WTC11 (cell line): ENCODE results near the gene CIC. TPM values are rescaled to one million over a fixed set of nuclear protein-coding genes. Genes with fewer than 3 reads are reported as not detected.

Experiments used
- ATAC-seq: fragments of 200-7000 bp; cut with Tn5 transposase; 2 replicates; pipeline ENCODE4 v1.10.0; 2021; ENCODE audit warnings: mild to moderate bottlenecking, moderate library complexity
- CTCF ChIA-PET: fragments of 300-600 bp; sonication (Branson Sonifier 250); formaldehyde crosslinking; loops from one replicate; lab custom pipeline; 2021; ENCODE audit warnings: antibody characterized with exemption; lab: Charles Lee
- POLR2A ChIA-PET: fragments of 350-600 bp; sonication (Branson Sonifier 250); formaldehyde crosslinking; loops from one replicate; lab custom pipeline; 2021; ENCODE audit warnings: antibody characterized with exemption; lab: Charles Lee
- DNase-seq: peaks from one replicate; pipeline ENCODE4 v3.0.0; 2021; ENCODE audit warnings: low spot score
- H3K27ac Mint-ChIP-seq: 2 replicates; pipeline ENCODE4 v1.8.0; 2021; ENCODE audit warnings: mixed read lengths
- H3K27me3 Mint-ChIP-seq: 2 replicates; pipeline ENCODE4 v1.8.0; 2021; ENCODE audit warnings: low read depth, mild to moderate bottlenecking, moderate library complexity, mixed read lengths
- H3K36me3 Mint-ChIP-seq: 2 replicates; pipeline ENCODE4 v1.8.0; 2021; ENCODE audit warnings: mixed read lengths
- H3K4me1 Mint-ChIP-seq: 2 replicates; pipeline ENCODE4 v1.8.0; 2022; ENCODE audit warnings: mixed read lengths
- H3K4me3 Mint-ChIP-seq: 2 replicates; pipeline ENCODE4 v1.8.0; 2021; ENCODE audit warnings: mild to moderate bottlenecking, moderate library complexity, mixed read lengths
- H3K9me3 Mint-ChIP-seq: 2 replicates; pipeline ENCODE4 v1.8.0; 2021; ENCODE audit warnings: mixed read lengths
- ARID4B ChIP-seq: sonication (generic); formaldehyde crosslinking; IDR thresholded peaks from 2 replicates; pipeline ENCODE4 v1.8.0; 2023; ENCODE audit warnings: missing genetic modification reagents, mild to moderate bottlenecking, borderline replicate concordance
- ATF3 ChIP-seq: sonication (generic); formaldehyde crosslinking; conservative IDR thresholded peaks from 2 replicates; pipeline ENCODE4 v1.8.1; 2022; ENCODE audit warnings: mild to moderate bottlenecking, missing genetic modification reagents
- ELF4 ChIP-seq: sonication (generic); formaldehyde crosslinking; IDR thresholded peaks from 2 replicates; pipeline ENCODE4 v1.8.1; 2022; ENCODE audit warnings: low read depth, mild to moderate bottlenecking, moderate library complexity, missing genetic modification reagents
- ESRRA ChIP-seq: sonication (generic); formaldehyde crosslinking; IDR thresholded peaks from 2 replicates; pipeline ENCODE4 v1.8.1; 2022; ENCODE audit warnings: mild to moderate bottlenecking, missing genetic modification reagents, borderline replicate concordance
- GRHL2 ChIP-seq: fragments of 250-450 bp; sonication (Bioruptor Pico); IDR thresholded peaks from 2 replicates; pipeline ENCODE4 v1.8.0; 2022; ENCODE audit warnings: mild to moderate bottlenecking, moderate library complexity; ENCODE audit not compliant: insufficient replicate concordance, severe bottlenecking
- IRF1 ChIP-seq: sonication (generic); formaldehyde crosslinking; IDR thresholded peaks from 2 replicates; pipeline ENCODE4 v1.8.0; 2023; ENCODE audit warnings: missing genetic modification reagents
- IRF2 ChIP-seq: sonication (generic); formaldehyde crosslinking; IDR thresholded peaks from 2 replicates; pipeline ENCODE4 v1.8.0; 2022; ENCODE audit warnings: low read depth, missing genetic modification reagents, borderline replicate concordance
- JAZF1 ChIP-seq: fragments of 250-450 bp; sonication (Bioruptor Pico); IDR thresholded peaks from 2 replicates; pipeline ENCODE4 v1.9.0; 2021; ENCODE audit warnings: moderate library complexity, mild to moderate bottlenecking, inconsistent platforms
- KAT7 ChIP-seq: sonication (generic); formaldehyde crosslinking; IDR thresholded peaks from 2 replicates; pipeline ENCODE4 v1.8.1; 2023; ENCODE audit warnings: missing genetic modification reagents, mild to moderate bottlenecking, borderline replicate concordance
- MLX ChIP-seq: sonication (generic); formaldehyde crosslinking; IDR thresholded peaks from 2 replicates; pipeline ENCODE4 v1.8.1; 2023; ENCODE audit warnings: mild to moderate bottlenecking, missing genetic modification reagents, moderate library complexity
- MYBL2 ChIP-seq: sonication (generic); formaldehyde crosslinking; IDR thresholded peaks from 2 replicates; pipeline ENCODE4 v1.8.1; 2023; ENCODE audit warnings: mild to moderate bottlenecking, moderate library complexity, missing genetic modification reagents
- NR3C1 ChIP-seq: sonication (generic); formaldehyde crosslinking; conservative IDR thresholded peaks from 2 replicates; pipeline ENCODE4 v1.8.1; 2023; ENCODE audit warnings: low read depth, mild to moderate bottlenecking, missing genetic modification reagents
- OVOL2 ChIP-seq: fragments of 250-450 bp; sonication (Bioruptor Pico); IDR thresholded peaks from 2 replicates; pipeline ENCODE4 v1.9.0; 2021; ENCODE audit warnings: mild to moderate bottlenecking, borderline replicate concordance
- PRRX2 ChIP-seq: fragments of 250-450 bp; sonication (Bioruptor Pico); IDR thresholded peaks from 2 replicates; pipeline ENCODE4 v1.8.0; 2021; ENCODE audit warnings: mild to moderate bottlenecking
- RELA ChIP-seq: sonication (generic); formaldehyde crosslinking; IDR thresholded peaks from 2 replicates; pipeline ENCODE4 v1.8.1; 2022; ENCODE audit warnings: missing genetic modification reagents, mild to moderate bottlenecking, borderline replicate concordance
- RORB ChIP-seq: fragments of 250-450 bp; sonication (Bioruptor Pico); IDR thresholded peaks from 2 replicates; pipeline ENCODE4 v1.9.0; 2021; ENCODE audit warnings: mild to moderate bottlenecking
- SMAD3 ChIP-seq: sonication (generic); formaldehyde crosslinking; IDR thresholded peaks from 2 replicates; pipeline ENCODE4 v1.8.0; 2022; ENCODE audit warnings: missing genetic modification reagents, mild to moderate bottlenecking, borderline replicate concordance
- SMAD4 ChIP-seq: sonication (generic); formaldehyde crosslinking; IDR thresholded peaks from 2 replicates; pipeline ENCODE4 v1.8.0; 2022; ENCODE audit warnings: mild to moderate bottlenecking, missing genetic modification reagents
- SOX15 ChIP-seq: fragments of 250-450 bp; sonication (Bioruptor Pico); IDR thresholded peaks from 2 replicates; pipeline ENCODE4 v1.9.0; 2021; ENCODE audit warnings: mild to moderate bottlenecking
- TEAD1 ChIP-seq: sonication (generic); formaldehyde crosslinking; IDR thresholded peaks from 2 replicates; pipeline ENCODE4 v1.8.0; 2022; ENCODE audit warnings: mild to moderate bottlenecking, missing genetic modification reagents
- TEAD4 ChIP-seq: sonication (generic); formaldehyde crosslinking; IDR thresholded peaks from 2 replicates; pipeline ENCODE4 v1.8.0; 2022; ENCODE audit warnings: mild to moderate bottlenecking, missing genetic modification reagents
- TP53 ChIP-seq: sonication (generic); formaldehyde crosslinking; IDR thresholded peaks from 2 replicates; pipeline ENCODE4 v1.8.1; 2023; ENCODE audit warnings: mild to moderate bottlenecking, missing genetic modification reagents
- USF2 ChIP-seq: sonication (generic); formaldehyde crosslinking; IDR thresholded peaks from 2 replicates; pipeline ENCODE4 v1.8.1; 2023; ENCODE audit warnings: mild to moderate bottlenecking, missing genetic modification reagents, moderate library complexity
- ZBTB43 ChIP-seq: sonication (generic); formaldehyde crosslinking; IDR thresholded peaks from 2 replicates; pipeline ENCODE4 v1.8.1; 2023; ENCODE audit warnings: mild to moderate bottlenecking, missing genetic modification reagents
- ZMAT4 ChIP-seq: fragments of 250-450 bp; sonication (Bioruptor Pico); IDR thresholded peaks from 2 replicates; pipeline ENCODE4 v1.9.0; 2021; ENCODE audit warnings: mild to moderate bottlenecking
- ZNF121 ChIP-seq: sonication (generic); formaldehyde crosslinking; IDR thresholded peaks from 2 replicates; pipeline ENCODE4 v1.8.0; 2023; ENCODE audit warnings: missing genetic modification reagents
- ZNF263 ChIP-seq: sonication (generic); formaldehyde crosslinking; IDR thresholded peaks from 2 replicates; pipeline ENCODE4 v1.8.1; 2022; ENCODE audit warnings: low read depth, mild to moderate bottlenecking, moderate library complexity, missing genetic modification reagents
- ZNF423 ChIP-seq: fragments of 250-450 bp; sonication (Bioruptor Pico); IDR thresholded peaks from 2 replicates; pipeline ENCODE4 v2.1.2; 2022; ENCODE audit warnings: mild to moderate bottlenecking, moderate library complexity
- total RNA-seq: library from RNA; stranded (reverse); gene quantifications from 3 replicates; pipeline ENCODE4 v1.2.3, GENCODE V29; 2021

Gene CIC
- total RNA-seq, 1 experiment from 2014 or later = 55.8 TPM

- no peak for DNase-seq
- ATAC-seq = no peak
- ChIA-PET POLR2A (no interaction called here), CTCF (interaction anchor here (0.6 to 2.3 kb wide), 3 partner anchors 9 to 124 kb away, joined by 3 to 13 read pairs (median 5); no protein-coding TSS in a partner anchor)
- Mint-ChIP-seq H3K27ac (no peak overlapping the region), H3K4me3 (no peak overlapping the region), H3K9me3 (no peaks in the 10 kb centered on the region)
- TF ChIP-seq MLX (CRISPR knock-in tag) (no peak), SMAD4 (CRISPR knock-in tag) (no peak), RELA (no peak), NR3C1 (no peak), SOX15 (CRISPR knock-in tag) (no peak), ZBTB43 (no peak), IRF1 (CRISPR knock-in tag) (no peak), ESRRA (CRISPR knock-in tag) (no peak), TP53 (CRISPR knock-in tag) (no peak), ARID4B (CRISPR knock-in tag) (no peak), ZNF423 (CRISPR knock-in tag) (no peak), RORB (no peak), GRHL2 (CRISPR knock-in tag) (no peak), PRRX2 (no peak), IRF2 (CRISPR knock-in tag) (no peak), ATF3 (CRISPR knock-in tag) (no peak), ELF4 (no peak), ZNF121 (no peak)
- TF ChIP-seq, all 79 proteins: peak for 0
- Mint-ChIP-seq H3K4me1 (peaks cover 14% of the 10 kb centered on the region), H3K36me3 (no peaks in the 10 kb centered on the region), H3K27me3 (peaks cover 28% of the 10 kb centered on the region)
Measured at GRCh38 chr19:42315024-42315423, 46.0 kb downstream of the CIC start.

- Mint-ChIP-seq H3K9me3 (no peaks in the 10 kb centered on the region), H3K27ac (no peak overlapping the region), H3K4me1 (peaks cover 14% of the 10 kb centered on the region), H3K4me3 (no peak overlapping the region), H3K27me3 (peaks cover 43% of the 10 kb centered on the region), H3K36me3 (no peaks in the 10 kb centered on the region)
- DNase-seq (no peak), ATAC-seq (no peak)
- POLR2A ChIA-PET = no interaction called here
- CTCF ChIA-PET = interaction anchor here (1.0 to 1.4 kb wide), 4 partner anchors 27 to 208 kb away, joined by 3 to 4 read pairs (median 4); no protein-coding TSS in a partner anchor
- no peak for TF ChIP-seq SMAD3 (CRISPR knock-in tag)
- no peak for TF ChIP-seq JAZF1 (CRISPR knock-in tag)
- TF ChIP-seq TEAD4 (CRISPR knock-in tag) = no peak
- TF ChIP-seq ZMAT4 (CRISPR knock-in tag) = no peak
- TF ChIP-seq TEAD1 (CRISPR knock-in tag) = no peak
- TF ChIP-seq IRF2 (CRISPR knock-in tag) = no peak
- no peak for TF ChIP-seq GRHL2 (CRISPR knock-in tag)
- no peak for TF ChIP-seq USF2 (CRISPR knock-in tag)
- no peak for TF ChIP-seq MYBL2 (CRISPR knock-in tag)
- no peak for TF ChIP-seq ZNF263
- no peak for TF ChIP-seq KAT7 (CRISPR knock-in tag)
- TF ChIP-seq OVOL2 (CRISPR knock-in tag) = no peak
Measured at GRCh38 chr19:42316223-42317211, 47.5 kb downstream of the CIC start.
